Measurements from ENCODE around the gene CHIC1. TPM values are rescaled to one million over a fixed set of nuclear protein-coding genes. Genes with fewer than 3 reads are reported as not detected.

CHIC1 gene
- total RNA-seq, 1 experiment from 2014 or later = 7.6 TPM

GRCh38 chrX:73561801-73562200 is 1.2 kb upstream of the CHIC1 start:
- no peaks in the 10 kb centered on the region for H3K9me3 Mint-ChIP-seq (ENCODE audit: unreplicated experiment)
- TF ChIP-seq CTCF (IDR thresholded peaks at IDR 0.05; ENCODE audit: insufficient read depth in 1 of 2, low read depth in 1 of 2, low read length in 1 of 2, severe bottlenecking in 1 of 2, unreplicated experiment in 1 of 2) = no peak
- intact Hi-C loops (cut with micrococcal nuclease; ENCODE audit: unreplicated experiment) = loop anchor here (2.0 kb wide), 1 partner anchor 19 kb away; no protein-coding TSS in a partner anchor
- no peak overlapping the region for H3K27ac Mint-ChIP-seq (ENCODE audit: unreplicated experiment)
- peaks cover 8% of the 10 kb centered on the region for H3K36me3 Mint-ChIP-seq (ENCODE audit: insufficient read depth, unreplicated experiment)
- no peaks in the 10 kb centered on the region for H3K27me3 Mint-ChIP-seq (ENCODE audit: insufficient read depth, unreplicated experiment)
- H3K4me1 ChIP-seq = no peaks in the 10 kb centered on the region
- no peaks in the 10 kb centered on the region for H3K27me3 ChIP-seq (replicated peaks; ENCODE audit: control insufficient read depth, insufficient read depth, low read length)
- DNase-seq = no peak
- ChIA-PET POLR2A (no interaction called here), CTCF (no interaction called here)
- H3K36me3 ChIP-seq (ENCODE audit: control insufficient read depth, insufficient read depth, low read length) = no peaks in the 10 kb centered on the region
- no peaks in the 10 kb centered on the region for H3K9me3 ChIP-seq
- no peaks in the 10 kb centered on the region for H3K4me1 Mint-ChIP-seq (ENCODE audit: low read depth, unreplicated experiment)
- no TSS peak for BruUV-seq (replicated peaks)
- no peak overlapping the region for H3K4me3 Mint-ChIP-seq (ENCODE audit: unreplicated experiment)
- no peak overlapping the region for H3K4me3 ChIP-seq (ENCODE audit: low read depth, low read length)

- ChIA-PET CTCF (no interaction called here), POLR2A (no interaction called here)
- H3K27ac Mint-ChIP-seq (ENCODE audit: unreplicated experiment) = peak overlapping the region; percentile 92
- TF ChIP-seq CTCF (IDR thresholded peaks at IDR 0.05; ENCODE audit: insufficient read depth in 1 of 2, low read depth in 1 of 2, low read length in 1 of 2, severe bottlenecking in 1 of 2, unreplicated experiment in 1 of 2) = no peak
- intact Hi-C loops (cut with micrococcal nuclease; ENCODE audit: unreplicated experiment) = loop anchor here (2.0 kb wide), 1 partner anchor 18 kb away; no protein-coding TSS in a partner anchor
- H3K4me3 ChIP-seq (ENCODE audit: low read depth, low read length) = peak overlapping the region; percentile 83
- H3K36me3 Mint-ChIP-seq (ENCODE audit: insufficient read depth, unreplicated experiment) = peaks cover 8% of the 10 kb centered on the region
- H3K9me3 Mint-ChIP-seq (ENCODE audit: unreplicated experiment) = no peaks in the 10 kb centered on the region
- no peak for DNase-seq
- H3K9me3 ChIP-seq = no peaks in the 10 kb centered on the region
- H3K4me1 ChIP-seq = no peaks in the 10 kb centered on the region
- no peaks in the 10 kb centered on the region for H3K36me3 ChIP-seq (ENCODE audit: control insufficient read depth, insufficient read depth, low read length)
- no peaks in the 10 kb centered on the region for H3K4me1 Mint-ChIP-seq (ENCODE audit: low read depth, unreplicated experiment)
- peak overlapping the region; percentile 96 for H3K4me3 Mint-ChIP-seq (ENCODE audit: unreplicated experiment)
- no peaks in the 10 kb centered on the region for H3K27me3 ChIP-seq (replicated peaks; ENCODE audit: control insufficient read depth, insufficient read depth, low read length)
- TSS peak; percentile 50 for BruUV-seq (replicated peaks)
- H3K27me3 Mint-ChIP-seq (ENCODE audit: insufficient read depth, unreplicated experiment) = no peaks in the 10 kb centered on the region
Observed at GRCh38 chrX:73562458-73562857, 539 bp upstream of the CHIC1 start.

GRCh38 chrX:73563738-73564068 is 706 bp downstream of the CHIC1 start:
- Mint-ChIP-seq H3K27me3 (ENCODE audit: insufficient read depth, unreplicated experiment) (no peaks in the 10 kb centered on the region), H3K4me3 (ENCODE audit: unreplicated experiment) (peak overlapping the region; percentile 96), H3K4me1 (ENCODE audit: low read depth, unreplicated experiment) (no peaks in the 10 kb centered on the region), H3K27ac (ENCODE audit: unreplicated experiment) (peak overlapping the region; percentile 92), H3K9me3 (ENCODE audit: unreplicated experiment) (no peaks in the 10 kb centered on the region), H3K36me3 (ENCODE audit: insufficient read depth, unreplicated experiment) (peaks cover 8% of the 10 kb centered on the region)
- no peaks in the 10 kb centered on the region for H3K4me1 ChIP-seq
- ChIA-PET POLR2A (no interaction called here), CTCF (no interaction called here)
- H3K36me3 ChIP-seq (ENCODE audit: control insufficient read depth, insufficient read depth, low read length) = no peaks in the 10 kb centered on the region
- BruUV-seq (replicated peaks) = no TSS peak
- intact Hi-C loops (cut with micrococcal nuclease; ENCODE audit: unreplicated experiment) = loop anchor here (2.0 kb wide), 1 partner anchor 17 kb away; no protein-coding TSS in a partner anchor
- peak overlapping the region; percentile 83 for H3K4me3 ChIP-seq (ENCODE audit: low read depth, low read length)
- no peaks in the 10 kb centered on the region for H3K9me3 ChIP-seq
- H3K27me3 ChIP-seq (replicated peaks; ENCODE audit: control insufficient read depth, insufficient read depth, low read length) = no peaks in the 10 kb centered on the region
- no peak for TF ChIP-seq CTCF (IDR thresholded peaks at IDR 0.05; ENCODE audit: insufficient read depth in 1 of 2, low read depth in 1 of 2, low read length in 1 of 2, severe bottlenecking in 1 of 2, unreplicated experiment in 1 of 2)
- no peak for DNase-seq
